Measurements from ENCODE around the gene EEIG1.
A peak's percentile ranks its signal among the peaks of the same experiment; 100 is the strongest.

Gene EEIG1

GRCh38 chr9:127941062-127941960, 39.5 kb downstream of the EEIG1 start:
- no peak for DNase-seq (ENCODE audit: low spot score)

DNA sequence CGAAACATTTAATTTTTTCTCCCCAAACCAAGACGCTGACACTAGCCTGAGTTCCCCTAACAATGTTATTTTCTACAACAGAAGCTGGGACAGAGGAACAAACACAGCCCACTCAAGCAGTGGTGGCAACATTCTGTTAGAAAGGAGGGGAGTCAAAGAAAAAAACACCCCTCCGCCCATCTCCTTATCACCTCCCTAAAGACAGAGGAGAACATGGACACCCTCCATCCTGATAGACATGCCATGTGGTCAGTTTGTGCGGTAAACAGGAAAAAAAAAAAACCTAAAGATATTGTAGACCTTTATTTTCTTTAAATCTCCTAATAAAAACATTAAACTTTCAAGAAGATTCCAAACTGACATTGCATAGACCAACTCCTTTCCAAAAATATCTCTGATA, 40.2 kb downstream of the EEIG1 start:
- DNase-seq (ENCODE audit: low spot score): no peak

GRCh38 chr9:127938298-127938690, 42.5 kb downstream of the EEIG1 start:
- no peak for DNase-seq (ENCODE audit: low spot score)

- DNase-seq (ENCODE audit: low spot score): peak; percentile 87
These were observed 43.1 kb downstream of the EEIG1 start, which contains the start of gene DPM2 for GRCh38 chr9:127937388-127938297. Gene DPM2, minus strand, starts transcription at chr9:127937854. Its CDS starts 34 bp downstream, at chr9:127937820.

- no peak for DNase-seq (ENCODE audit: low spot score)
These were observed 43.8 kb downstream of the EEIG1 start for GRCh38 chr9:127937056-127937387.

- DNase-seq (ENCODE audit: low spot score): no peak
These were observed 44.4 kb downstream of the EEIG1 start for GRCh38 chr9:127936347-127936852.

- DNase-seq (ENCODE audit: low spot score): no peak
These were observed 45.0 kb downstream of the EEIG1 start for GRCh38 chr9:127935765-127936221.

GRCh38 chr9:127934986-127935385, 45.8 kb downstream of the EEIG1 start:
- DNase-seq (ENCODE audit: low spot score): no peak

- no peak for DNase-seq (ENCODE audit: low spot score)
These were observed 46.5 kb downstream of the EEIG1 start for GRCh38 chr9:127934248-127934647.

- DNase-seq (ENCODE audit: low spot score): no peak
These were observed 49.5 kb downstream of the EEIG1 start for GRCh38 chr9:127931092-127931881.

Measured in cerebellar cortex (tissue), 1 donor.